ENCODE results near the gene NKX1-2. TPM values are rescaled to one million over a fixed set of nuclear protein-coding genes. Genes with fewer than 3 reads are reported as not detected.
A peak's percentile ranks its signal among the peaks of the same experiment; 100 is the strongest.

Gene NKX1-2
- total and polyA plus RNA-seq, 2 of the 4 experiments (the other 2 are of a cell fraction): not detected

DNA sequence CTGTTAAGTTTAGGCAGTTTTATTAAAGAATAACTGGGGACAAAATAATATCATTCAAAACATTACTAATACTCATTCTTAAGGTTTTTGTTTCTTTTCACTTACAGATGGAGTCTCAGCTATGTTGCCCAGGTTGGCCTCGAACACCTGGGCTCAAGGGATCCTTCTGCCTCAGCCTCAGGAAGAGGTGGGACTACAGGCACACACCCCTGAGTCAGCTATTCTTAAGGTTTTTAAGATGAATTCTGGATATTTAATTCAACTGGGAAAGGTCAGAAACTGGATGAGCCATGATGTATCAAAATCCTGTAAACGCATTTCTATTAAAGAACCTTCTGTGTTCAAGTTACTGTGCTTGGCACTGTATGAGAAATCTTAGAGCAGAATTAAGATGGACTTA is 34.6 kb downstream of the NKX1-2 start:
- no peak overlapping the region for H2AK9ac ChIP-seq (replicated peaks; ENCODE audit: low read depth, low read length, poor library complexity)
- no peak overlapping the region for H3K23ac ChIP-seq (ENCODE audit: low read depth, low read length)
- no peak overlapping the region for H3K4me2 ChIP-seq (ENCODE audit: low read depth, low read length)
- H3K27me3 ChIP-seq (ENCODE audit: control insufficient read depth, insufficient read depth, low read length): no peaks in the 10 kb centered on the region
- no peak overlapping the region for H4K91ac ChIP-seq (ENCODE audit: insufficient read depth, low read depth, low read length)
- no peak for DNase-seq
- no peak overlapping the region for H3K4ac ChIP-seq (ENCODE audit: low read depth, low read length)
- peaks cover 19 to 41% of the 10 kb centered on the region in 2 experiments for H3K79me1 ChIP-seq (ENCODE audit: low read depth in 1 of 2, low read length in 2 of 2)
- no peak overlapping the region for H3K14ac ChIP-seq (replicated peaks; ENCODE audit: low read depth, low read length)
- no peak overlapping the region for H4K5ac ChIP-seq (ENCODE audit: low read depth, low read length)
- no peaks in the 10 kb centered on the region for H3K9me3 ChIP-seq (ENCODE audit: control insufficient read depth, insufficient read depth, low read length)
- ChIA-PET CTCF (no interaction called here), POLR2A (ENCODE audit: unreplicated experiment) (no interaction called here)
- peaks cover 7% of the 10 kb centered on the region; the same call in 1 of the 2 replicates for H3K9me1 ChIP-seq (ENCODE audit: insufficient read depth, low read length)
- TF ChIP-seq CHD1 (IDR thresholded peaks at IDR 0.05; ENCODE audit: low read depth, low read length) (no peak), MAFK (IDR thresholded peaks at IDR 0.05; ENCODE audit: low read depth, low read length) (peak; percentile 57)
- in situ Hi-C loops (cut with MboI; ENCODE audit: low sequenced_read_pairs): no loop called here
- H2BK15ac ChIP-seq (ENCODE audit: low read depth, low read length): no peak overlapping the region
- no peak overlapping the region for H2AFZ ChIP-seq (replicated peaks; ENCODE audit: low read length, poor library complexity)
- H3K56ac ChIP-seq (ENCODE audit: extremely low read depth, insufficient read depth, low read length): no peak overlapping the region
- H4K20me1 ChIP-seq (ENCODE audit: insufficient read depth, low read length): peaks cover 29% of the 10 kb centered on the region; the same call in 1 of the 2 replicates
- ATAC-seq (ENCODE audit: low read depth): no peak
- no peak overlapping the region for H2BK20ac ChIP-seq (ENCODE audit: low read depth, low read length)
- H3K4me3 ChIP-seq (ENCODE audit: insufficient read depth, low read depth, low read length): no peak overlapping the region
- H2AK5ac ChIP-seq (ENCODE audit: low read depth, low read length): no peak overlapping the region
- dilution Hi-C loops (cut with HindIII; ENCODE audit: low sequenced_read_pairs, unreplicated experiment): no loop called here
- H3K9ac ChIP-seq (ENCODE audit: low read depth, low read length): no peak overlapping the region
- peaks cover 2% of the 10 kb centered on the region; the same call in 1 of the 2 replicates for H3K4me1 ChIP-seq (ENCODE audit: control insufficient read depth, insufficient read depth, low read length)
- no CpG with 5 or more reads among the region's 2 CpGs for WGBS, 2 experiments (ENCODE audit: extremely low coverage in 2 of 2, insufficient read length in 1 of 2)
- no peak overlapping the region for H3K27ac ChIP-seq (ENCODE audit: insufficient read depth, low read length)
- peaks cover 7% of the 10 kb centered on the region; the same call in 1 of the 2 replicates for H3K36me3 ChIP-seq (ENCODE audit: control insufficient read depth, insufficient read depth, low read length)
- intact Hi-C loops (cut with micrococcal nuclease): loop anchor here (10.0 kb wide), 1 partner anchor 1260 kb away; the partner anchor contains the start of gene BUB3
- H4K8ac ChIP-seq (ENCODE audit: low read depth in 2 of 2, low read length in 2 of 2): no peak overlapping the region
- no peak overlapping the region for H3K18ac ChIP-seq (ENCODE audit: low read depth, low read length)
- no peak overlapping the region for H2BK120ac ChIP-seq (ENCODE audit: low read depth, low read length)
- no TSS peak for BruUV-seq (replicated peaks)
- H2BK5ac ChIP-seq (ENCODE audit: low read depth, low read length, poor library complexity, severe bottlenecking): no peak overlapping the region
